GM23248 (cell line): ENCODE data around the gene FAM50B. TPM values are rescaled to one million over a fixed set of nuclear protein-coding genes. Genes with fewer than 3 reads are reported as not detected.

Experiments
- DNase-seq: peaks from one replicate; pipeline ENCODE4 v3.0.0-alpha.2; 2015
- H2AFZ ChIP-seq: fragments of 200-600 bp; sonication (generic); 2 replicates; pipeline ENCODE4 v1.6.1; 2016; ENCODE audit warnings: antibody characterized with exemption
- H3F3A ChIP-seq: fragments of 200-600 bp; sonication (generic); 2 replicates; pipeline ENCODE4 v1.6.1; 2016; ENCODE audit warnings: mild to moderate bottlenecking, antibody characterized with exemption, mixed run types; ENCODE audit not compliant: insufficient read depth
- H3K27ac ChIP-seq: fragments of 200-600 bp; sonication (generic); 2 replicates; pipeline ENCODE4 v1.5.1; 2016; ENCODE audit warnings: mild to moderate bottlenecking
- H3K27me3 ChIP-seq: fragments of 200-600 bp; sonication (generic); replicated peaks from 2 replicates; pipeline ENCODE4 v1.6.1; 2016; ENCODE audit warnings: mild to moderate bottlenecking; ENCODE audit not compliant: insufficient read depth
- H3K36me3 ChIP-seq: fragments of 200-600 bp; sonication (generic); 2 replicates; pipeline ENCODE4 v1.6.1; 2016; ENCODE audit warnings: low read depth, mild to moderate bottlenecking
- H3K4me1 ChIP-seq: fragments of 200-600 bp; sonication (generic); 2 replicates; pipeline ENCODE4 v1.6.1; 2016; ENCODE audit warnings: mild to moderate bottlenecking; ENCODE audit not compliant: insufficient read depth
- H3K4me2 ChIP-seq: fragments of 200-600 bp; sonication (generic); one replicate; pipeline ENCODE4 v1.6.1; 2016; ENCODE audit warnings: mild to moderate bottlenecking; ENCODE audit not compliant: unreplicated experiment
- H3K4me3 ChIP-seq: fragments of 200-600 bp; sonication (generic); 2 replicates; pipeline ENCODE4 v1.5.1; 2016; ENCODE audit warnings: mild to moderate bottlenecking
- H3K79me2 ChIP-seq: fragments of 200-600 bp; sonication (generic); 2 replicates; pipeline ENCODE4 v1.6.1; 2016; ENCODE audit warnings: mild to moderate bottlenecking; ENCODE audit not compliant: insufficient read depth
- H3K9ac ChIP-seq: fragments of 200-600 bp; sonication (generic); 2 replicates; pipeline ENCODE4 v1.6.1; 2016; ENCODE audit warnings: mild to moderate bottlenecking
- H3K9me2 ChIP-seq: fragments of 200-600 bp; sonication (generic); 2 replicates; pipeline ENCODE4 v1.6.1; 2016; ENCODE audit warnings: mixed run types, mild to moderate bottlenecking, moderate library complexity; ENCODE audit not compliant: insufficient read depth
- H3K9me3 ChIP-seq: fragments of 200-600 bp; sonication (generic); one replicate; pipeline ENCODE4 v1.6.1; 2017; ENCODE audit warnings: low read depth
- H4K20me1 ChIP-seq: fragments of 200-600 bp; sonication (generic); 2 replicates; pipeline ENCODE4 v1.6.0; 2016; ENCODE audit not compliant: insufficient read depth
- EZH2 ChIP-seq: fragments of 200-600 bp; sonication (generic); IDR thresholded peaks from 2 replicates; pipeline ENCODE4 v1.6.1; 2018; ENCODE audit warnings: antibody characterized with exemption, mild to moderate bottlenecking; ENCODE audit not compliant: insufficient read depth, poor library complexity, severe bottlenecking
- EZH2phosphoT487 ChIP-seq: fragments of 200-600 bp; sonication (generic); IDR thresholded peaks from 2 replicates; pipeline ENCODE4 v1.6.1; 2018; ENCODE audit warnings: antibody characterized with exemption, moderate library complexity, mild to moderate bottlenecking, low read depth; ENCODE audit not compliant: insufficient read depth
- WGBS, 2 experiments: methylation state at CpG; one replicate each; pipeline ENCODE4 v1.1.6; 2015 to 2017; ENCODE audit warnings: low lambda C conversion rate in 2 of 2, low coverage in 1 of 2; ENCODE audit errors: missing lambda C conversion rate in 2 of 2; 5-methylcytosine and 5-hydroxymethylcytosine counted together
- in situ Hi-C: fragments of 300-500 bp; cut with MboI; formaldehyde crosslinking; loops from 2 replicates; pipeline ENCODE4 v1.15.0; 2020
- polyA plus RNA-seq: library from polyadenylated mRNA; unstranded; fragments of >200 nt; fragmentation: Nextera tagmentation; extraction: Ambion mirVana; gene quantifications from 2 replicates; pipeline ENCODE4 v1.2.1, GENCODE V29; 2016
- total RNA-seq: library from RNA; depleted of rRNA; stranded (reverse); fragments of >200 nt; shearing (Covaris generic); gene quantifications from 2 replicates; pipeline ENCODE4 v1.2.3, GENCODE V29; 2014

The FAM50B gene
- total and polyA plus RNA-seq, 2 experiments from 2014 or later: 7.6 to 12.1 TPM

DNA sequence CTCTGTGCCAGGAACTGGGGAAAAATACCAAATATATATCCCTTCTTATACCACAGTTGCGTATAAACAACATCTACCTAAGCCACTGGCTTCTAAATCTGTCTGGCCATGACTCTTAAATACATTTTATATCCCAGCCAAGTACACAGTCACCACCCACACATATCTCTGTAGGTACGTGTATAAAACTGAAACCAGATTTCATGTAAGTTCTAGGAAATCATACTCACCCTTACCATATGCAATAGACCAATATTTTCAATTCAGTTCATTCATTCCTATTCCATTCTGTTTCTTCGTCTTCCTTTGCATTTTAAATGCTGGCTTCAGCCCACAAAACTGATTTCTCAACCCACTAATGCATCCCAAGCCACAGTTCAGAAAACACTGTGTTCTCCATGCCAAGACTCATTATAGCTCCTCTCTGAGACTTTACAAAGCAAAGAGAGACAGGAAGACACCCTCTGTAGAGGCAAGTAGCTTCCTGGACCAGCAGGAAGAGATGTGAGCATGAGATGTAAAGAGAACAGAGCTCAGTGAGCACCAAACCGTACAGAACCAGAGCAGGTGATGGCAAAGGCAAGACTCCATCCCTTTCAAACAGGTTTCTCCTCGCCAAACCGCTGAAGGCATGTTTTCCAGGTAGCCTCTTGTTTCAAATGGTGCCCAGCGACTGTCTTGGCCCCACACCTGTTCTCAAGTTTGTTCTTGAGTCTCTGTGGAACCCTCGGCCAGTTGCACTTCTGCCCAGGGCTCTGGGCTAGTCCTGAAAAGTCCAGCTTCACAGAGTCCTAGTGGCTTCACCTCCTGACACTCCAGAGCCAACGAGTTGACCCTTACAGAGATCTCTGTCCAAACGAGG, 18.7 kb downstream of the FAM50B start:
- Histone ChIP-seq H3K4me1 (peaks cover 24% of the 10 kb centered on the region), H3K9ac (peak overlapping the region; percentile 45), H3K4me2 (peak overlapping the region; percentile 83), H3K79me2 (no peaks in the 10 kb centered on the region), H2AFZ (peak overlapping the region; percentile 53), H3K27me3 (no peaks in the 10 kb centered on the region), H3K4me3 (peak overlapping the region; percentile 47), H3K9me3 (no peaks in the 10 kb centered on the region), H4K20me1 (no peaks in the 10 kb centered on the region), H3K36me3 (no peaks in the 10 kb centered on the region), H3F3A (peaks cover 34% of the 10 kb centered on the region), H3K9me2 (no peaks in the 10 kb centered on the region), H3K27ac (peak overlapping the region; percentile 77)
- TF ChIP-seq EZH2: no peak
- no peak for TF ChIP-seq EZH2phosphoT487
- peak; percentile 87 for DNase-seq
- in situ Hi-C loops: no loop called here
- 37 to 43% methylated on average over 10 of the region's 10 CpGs for WGBS, 2 experiments

DNA sequence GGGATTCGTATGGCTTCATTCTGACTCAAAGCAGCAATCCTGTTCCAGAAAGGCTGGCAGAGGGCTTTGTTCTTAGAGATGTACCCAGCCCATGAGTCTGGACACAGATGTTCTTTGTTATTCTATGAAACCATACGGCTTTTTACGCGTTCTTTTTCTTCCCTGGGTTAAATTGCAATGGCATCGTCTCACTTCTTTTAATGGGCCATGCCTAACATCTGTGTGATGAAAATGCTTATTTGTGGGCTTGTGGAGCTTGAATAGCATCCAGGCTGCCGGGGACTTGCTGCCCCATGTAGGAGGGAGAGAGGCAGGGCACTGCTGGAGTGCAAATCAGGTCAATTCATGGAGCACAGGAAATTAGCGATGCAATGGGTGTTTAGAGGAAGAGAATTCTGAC, 19.4 kb downstream of the FAM50B start:
- Histone ChIP-seq H3K9ac (peak overlapping the region; percentile 45), H3K4me2 (peak overlapping the region; percentile 83)
- in situ Hi-C loops: no loop called here

GRCh38 chr6:3869284-3869631, 20.1 kb downstream of the FAM50B start:
- Histone ChIP-seq H3F3A (peaks cover 34% of the 10 kb centered on the region), H3K27me3 (no peaks in the 10 kb centered on the region), H3K27ac (0 out of 2 replicates have a peak overlapping the region, but pooled peaks have one; percentile 77), H3K4me3 (no peak overlapping the region), H3K4me2 (peak overlapping the region; percentile 83), H3K9ac (no peak overlapping the region), H3K79me2 (no peaks in the 10 kb centered on the region), H4K20me1 (no peaks in the 10 kb centered on the region), H3K9me2 (no peaks in the 10 kb centered on the region), H3K36me3 (no peaks in the 10 kb centered on the region), H2AFZ (no peak overlapping the region), H3K4me1 (peaks cover 24% of the 10 kb centered on the region), H3K9me3 (no peaks in the 10 kb centered on the region)
- WGBS, 2 experiments: 84 to 90% methylated on average over 3 of the region's 3 CpGs
- in situ Hi-C loops: no loop called here
- DNase-seq: no peak
- no peak for TF ChIP-seq EZH2

More for the DNA sequence above, 19.4 kb downstream of the FAM50B start:
- TF ChIP-seq EZH2: no peak
- TF ChIP-seq EZH2phosphoT487: no peak
- Histone ChIP-seq H3K27me3 (no peaks in the 10 kb centered on the region), H3K9me3 (no peaks in the 10 kb centered on the region), H3F3A (peaks cover 34% of the 10 kb centered on the region), H4K20me1 (no peaks in the 10 kb centered on the region), H3K9me2 (no peaks in the 10 kb centered on the region), H3K27ac (peak overlapping the region; percentile 77), H3K36me3 (no peaks in the 10 kb centered on the region), H3K79me2 (no peaks in the 10 kb centered on the region), H3K4me3 (peak overlapping the region; percentile 47), H3K4me1 (peaks cover 24% of the 10 kb centered on the region), H2AFZ (peak overlapping the region; percentile 53)
- DNase-seq: peak; percentile 80
- WGBS, 2 experiments: 7% methylated on average over 7 of the region's 7 CpGs

DNA sequence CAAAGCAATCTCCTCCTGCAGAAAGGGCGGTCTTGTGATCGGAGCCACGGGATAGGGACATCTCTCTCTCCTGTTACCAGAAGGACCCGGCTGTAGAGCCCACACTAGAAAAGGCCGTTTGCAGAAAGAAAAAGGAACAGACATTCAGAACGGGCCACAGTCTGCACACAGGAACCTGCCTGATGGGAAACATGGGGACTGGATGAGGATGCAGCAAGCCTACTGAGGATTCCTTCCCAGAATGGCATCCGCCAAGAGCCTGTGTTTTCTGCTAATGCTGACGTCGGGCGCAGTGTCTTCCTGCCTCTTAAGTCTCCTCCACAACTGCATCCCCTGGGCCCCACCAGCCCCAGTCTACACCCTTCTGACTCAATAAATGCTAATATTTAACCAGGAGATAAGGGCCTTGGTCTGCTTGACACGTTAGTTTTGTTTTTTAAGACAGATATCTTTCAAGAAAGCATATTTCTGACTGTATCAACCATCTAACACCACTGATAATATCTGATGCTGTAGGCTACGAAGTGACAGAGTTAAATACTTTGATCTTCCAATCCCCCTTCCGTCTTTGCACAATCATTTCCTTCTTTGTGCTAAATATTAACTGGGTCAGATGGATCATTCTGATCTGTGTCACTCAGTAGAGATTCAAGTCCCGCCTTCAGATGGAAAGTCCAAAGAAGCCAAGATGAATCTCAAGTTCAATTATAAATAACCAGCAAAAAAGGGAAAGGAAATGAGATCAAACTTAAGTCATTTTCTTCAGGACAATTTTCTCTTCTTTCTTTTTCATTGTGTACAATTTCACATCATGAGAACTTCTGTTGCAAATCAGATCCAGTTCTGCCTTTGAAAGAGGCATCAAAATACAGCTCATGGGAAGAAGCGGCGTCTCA, 20.7 kb downstream of the FAM50B start:
- Histone ChIP-seq H3K9me3 (no peaks in the 10 kb centered on the region), H3K4me2 (no peak overlapping the region), H3K9ac (no peak overlapping the region), H3K27ac (no peak overlapping the region), H2AFZ (no peak overlapping the region), H3K9me2 (no peaks in the 10 kb centered on the region), H3K79me2 (no peaks in the 10 kb centered on the region), H3K36me3 (no peaks in the 10 kb centered on the region), H4K20me1 (no peaks in the 10 kb centered on the region), H3K4me3 (no peak overlapping the region), H3K27me3 (no peaks in the 10 kb centered on the region), H3K4me1 (peaks cover 24% of the 10 kb centered on the region), H3F3A (peaks cover 34% of the 10 kb centered on the region)
- in situ Hi-C loops: no loop called here
- WGBS, 2 experiments: 76 to 77% methylated on average over 16 of the region's 16 CpGs
- no peak for DNase-seq
- TF ChIP-seq EZH2 (no peak), EZH2phosphoT487 (no peak)
